ENCODE measurements around the gene TRPM3.

DNA sequence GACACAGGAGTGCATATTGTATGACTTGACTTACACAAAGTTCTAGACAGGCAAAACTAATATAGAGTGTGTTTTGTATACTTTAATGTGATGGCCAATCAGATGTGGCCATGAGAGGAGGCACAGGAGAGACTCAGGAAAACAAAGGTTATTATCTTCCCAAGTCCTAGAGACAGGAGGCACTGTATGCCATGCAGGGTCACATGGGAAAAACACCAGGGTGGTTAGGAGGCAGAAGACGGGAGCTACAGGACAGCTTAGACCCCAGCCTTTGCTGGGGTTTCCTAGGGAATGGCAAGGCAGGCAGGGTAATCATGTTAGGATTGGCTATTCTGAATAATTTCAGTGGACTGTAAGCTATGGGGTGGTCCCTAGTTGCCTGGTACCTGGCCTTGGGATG is 16.2 kb downstream of the TRPM3 start:
- TF ChIP-seq, protein P1, sequence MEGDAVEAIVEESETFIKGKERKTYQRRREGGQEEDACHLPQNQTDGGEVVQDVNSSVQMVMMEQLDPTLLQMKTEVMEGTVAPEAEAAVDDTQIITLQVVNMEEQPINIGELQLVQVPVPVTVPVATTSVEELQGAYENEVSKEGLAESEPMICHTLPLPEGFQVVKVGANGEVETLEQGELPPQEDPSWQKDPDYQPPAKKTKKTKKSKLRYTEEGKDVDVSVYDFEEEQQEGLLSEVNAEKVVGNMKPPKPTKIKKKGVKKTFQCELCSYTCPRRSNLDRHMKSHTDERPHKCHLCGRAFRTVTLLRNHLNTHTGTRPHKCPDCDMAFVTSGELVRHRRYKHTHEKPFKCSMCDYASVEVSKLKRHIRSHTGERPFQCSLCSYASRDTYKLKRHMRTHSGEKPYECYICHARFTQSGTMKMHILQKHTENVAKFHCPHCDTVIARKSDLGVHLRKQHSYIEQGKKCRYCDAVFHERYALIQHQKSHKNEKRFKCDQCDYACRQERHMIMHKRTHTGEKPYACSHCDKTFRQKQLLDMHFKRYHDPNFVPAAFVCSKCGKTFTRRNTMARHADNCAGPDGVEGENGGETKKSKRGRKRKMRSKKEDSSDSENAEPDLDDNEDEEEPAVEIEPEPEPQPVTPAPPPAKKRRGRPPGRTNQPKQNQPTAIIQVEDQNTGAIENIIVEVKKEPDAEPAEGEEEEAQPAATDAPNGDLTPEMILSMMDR (IDR thresholded peaks at IDR 0.05), result no peak
- TF ChIP-seq POLR2A (IDR thresholded peaks at IDR 0.05), result no peak
